ENCODE measurements around the gene TCF7L1.
"Not testable (repeated sequence)": the region's sequence is repeated elsewhere in the genome, so short reads cannot be mapped to it uniquely, and the experiment has no call there.

TCF7L1 gene

GRCh38 chr2:85329181-85329651 is 196.0 kb downstream of the TCF7L1 start:
- no peak for DNase-seq

DNA sequence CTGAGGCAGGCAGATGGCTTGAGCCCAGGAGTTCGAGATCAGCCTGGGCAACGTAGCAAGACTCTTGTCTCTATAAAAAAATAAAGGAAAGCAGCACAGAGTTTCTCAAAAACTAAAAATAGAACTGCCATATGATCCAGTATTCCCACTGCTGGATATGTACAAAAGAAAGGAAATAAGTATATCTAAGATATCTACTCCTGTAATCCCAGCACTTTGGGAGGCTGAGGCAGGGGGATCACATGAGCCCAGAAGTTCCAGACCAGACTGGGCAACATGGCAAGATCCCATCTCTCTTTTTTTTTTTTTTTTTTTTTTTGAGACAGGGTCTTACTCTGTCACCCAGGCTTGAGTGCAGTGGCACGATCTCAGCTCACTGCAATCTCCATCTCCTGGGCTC is 196.5 kb downstream of the TCF7L1 start:
- DNase-seq, result not testable (repeated sequence)

DNA sequence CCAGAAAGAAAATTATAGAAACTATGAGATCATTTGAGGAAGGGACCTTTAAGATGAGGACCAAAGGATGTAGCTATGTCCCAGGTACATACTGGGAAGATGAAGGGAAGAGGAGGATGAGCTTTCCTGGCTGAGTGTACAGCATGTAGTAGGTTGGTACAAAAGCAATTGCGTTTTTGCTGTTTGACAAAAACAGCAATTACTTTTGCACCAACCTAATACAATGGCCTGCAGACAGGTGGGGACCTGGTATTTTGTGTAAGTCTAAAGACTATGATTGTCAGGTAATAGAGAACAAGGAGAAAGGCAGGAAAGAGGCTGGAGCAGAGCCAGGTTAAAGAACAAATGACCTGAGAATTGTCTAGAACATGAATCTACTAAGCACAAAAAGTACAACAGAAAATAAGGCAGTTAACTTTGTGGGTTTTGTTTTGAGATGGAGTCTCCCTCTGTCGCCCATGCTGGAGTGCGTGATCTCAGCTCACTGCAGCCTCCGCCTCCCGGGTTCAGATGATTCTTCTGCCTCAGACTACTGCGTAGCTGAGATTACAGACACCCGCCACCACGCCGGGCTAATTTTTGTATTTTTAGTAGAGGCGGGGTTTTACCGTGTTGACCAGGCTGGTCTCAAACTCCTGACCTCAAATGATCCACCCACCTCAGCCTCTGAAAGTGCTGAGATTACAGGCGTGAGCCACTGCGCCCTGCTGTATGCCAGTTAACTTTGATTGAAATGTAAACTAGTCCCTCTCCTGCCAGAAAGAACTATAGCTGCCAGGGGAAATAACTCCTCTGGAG is 197.8 kb downstream of the TCF7L1 start:
- no peak for DNase-seq

- not testable (repeated sequence) for DNase-seq
Observed at GRCh38 chr2:85333877-85334276, 200.7 kb downstream of the TCF7L1 start.

- DNase-seq, result no peak
Observed at GRCh38 chr2:85334928-85335327, 201.7 kb downstream of the TCF7L1 start.

DNA sequence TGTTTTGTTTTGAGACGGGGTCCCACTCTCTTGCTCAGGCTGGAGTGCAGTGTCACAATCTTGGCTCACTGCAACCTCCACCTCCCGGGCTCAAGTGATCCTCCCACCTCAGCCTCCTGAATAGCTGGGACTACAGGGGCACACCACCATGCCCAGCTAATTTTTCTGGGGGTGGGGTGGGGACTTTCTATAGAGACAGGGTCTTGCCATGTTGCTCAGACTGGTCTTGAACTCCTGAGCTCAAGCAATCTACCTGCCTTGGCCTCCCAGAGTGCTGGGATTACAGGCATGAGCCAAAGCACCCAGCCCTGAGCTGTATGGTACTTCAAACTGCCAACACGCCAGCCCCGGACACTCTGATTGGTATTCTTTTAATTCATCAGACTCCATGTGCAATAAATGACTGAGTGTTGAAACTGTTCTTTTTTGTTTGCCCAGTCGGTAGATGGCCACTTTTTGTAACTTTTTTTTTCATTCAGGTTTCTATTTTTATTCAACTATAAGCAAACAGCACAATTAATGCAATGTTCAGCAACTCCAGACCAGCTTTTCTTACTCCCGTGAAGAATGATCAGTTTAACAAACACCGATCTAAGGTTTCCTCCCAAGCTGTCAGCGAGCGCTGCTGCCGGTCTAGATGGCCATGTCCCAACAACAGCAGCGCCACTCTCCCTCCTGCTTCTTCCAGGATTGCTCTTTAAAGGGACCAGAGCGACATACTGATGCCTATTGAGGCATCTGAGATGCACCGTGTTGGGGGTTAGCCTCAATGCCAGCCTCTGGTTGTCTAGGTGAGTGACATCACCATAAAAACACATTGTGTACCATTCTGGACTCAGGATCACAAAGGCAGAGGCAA is 207.1 kb downstream of the TCF7L1 start:
- no peak for DNase-seq

DNA sequence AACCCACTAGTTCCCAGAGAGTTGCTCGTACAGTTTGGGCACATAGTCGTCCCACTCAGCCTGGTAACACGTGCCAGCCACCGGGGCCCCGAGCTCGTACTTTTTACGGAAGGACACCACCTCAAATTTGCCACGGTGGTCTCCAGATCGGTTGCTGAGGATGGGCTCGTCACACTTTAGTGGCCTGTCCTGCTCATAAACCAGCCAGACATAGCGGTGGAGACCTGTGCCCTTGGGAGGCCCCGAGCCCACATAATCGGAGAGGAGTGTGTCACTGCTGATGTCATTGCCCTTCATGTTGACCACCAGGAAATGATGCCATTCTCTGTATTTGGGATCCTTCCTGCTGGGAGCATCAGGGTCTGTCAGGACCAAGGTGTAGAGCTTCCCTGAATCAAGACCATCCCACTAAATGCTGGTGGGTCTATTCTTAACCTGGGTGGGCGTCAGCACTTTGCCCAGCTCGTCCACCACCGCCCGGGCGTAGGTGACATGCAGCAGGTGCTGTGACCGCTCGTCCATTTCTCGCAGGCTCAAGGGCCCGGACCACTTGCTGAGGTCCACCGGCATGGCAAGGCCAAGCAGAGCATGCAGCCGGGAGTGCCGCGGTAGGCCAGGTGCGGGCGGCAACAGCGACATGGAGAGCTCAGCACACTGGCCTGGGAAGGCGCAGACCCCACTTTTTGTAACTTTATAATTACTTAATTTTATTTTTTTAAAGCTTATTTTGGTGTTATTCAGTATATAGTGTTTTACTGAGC is 208.3 kb downstream of the TCF7L1 start:
- no peak for DNase-seq

GRCh38 chr2:85342156-85342555 is 209.0 kb downstream of the TCF7L1 start:
- no peak for DNase-seq

DNA sequence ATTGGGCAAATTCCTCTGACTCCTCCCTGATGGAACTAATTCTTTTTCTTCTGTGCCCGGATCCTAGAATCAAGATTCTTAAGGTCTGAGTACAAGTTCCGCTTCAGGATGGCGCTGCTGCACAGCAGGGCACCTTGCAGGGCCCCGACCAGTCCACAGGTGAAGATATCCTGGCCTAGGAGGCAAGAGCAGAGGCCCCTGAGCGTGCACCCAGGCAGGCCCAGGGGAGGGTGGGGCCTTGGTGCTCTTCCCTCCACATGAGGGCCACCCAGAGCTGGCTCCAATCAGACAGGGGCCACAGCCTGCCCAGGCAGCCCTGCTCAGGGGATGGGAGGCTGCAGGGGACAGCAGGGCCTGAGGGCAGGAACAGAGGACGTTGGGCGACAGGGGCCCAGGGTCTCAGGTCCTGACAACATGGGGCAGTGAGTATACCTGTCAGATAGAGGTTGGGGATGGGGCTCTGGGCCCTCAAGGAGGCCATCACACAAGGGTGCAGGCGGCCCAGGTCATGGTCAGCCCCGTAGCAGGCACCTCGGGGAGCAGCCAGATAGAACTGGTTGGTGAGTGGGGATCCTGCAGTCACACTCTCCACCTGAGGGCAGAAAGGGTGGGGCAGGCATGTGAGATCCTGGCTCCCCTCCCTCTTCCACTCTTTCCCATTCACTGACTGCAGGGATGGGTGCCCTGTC is 210.2 kb downstream of the TCF7L1 start:
- DNase-seq, result not testable (repeated sequence)

DNA sequence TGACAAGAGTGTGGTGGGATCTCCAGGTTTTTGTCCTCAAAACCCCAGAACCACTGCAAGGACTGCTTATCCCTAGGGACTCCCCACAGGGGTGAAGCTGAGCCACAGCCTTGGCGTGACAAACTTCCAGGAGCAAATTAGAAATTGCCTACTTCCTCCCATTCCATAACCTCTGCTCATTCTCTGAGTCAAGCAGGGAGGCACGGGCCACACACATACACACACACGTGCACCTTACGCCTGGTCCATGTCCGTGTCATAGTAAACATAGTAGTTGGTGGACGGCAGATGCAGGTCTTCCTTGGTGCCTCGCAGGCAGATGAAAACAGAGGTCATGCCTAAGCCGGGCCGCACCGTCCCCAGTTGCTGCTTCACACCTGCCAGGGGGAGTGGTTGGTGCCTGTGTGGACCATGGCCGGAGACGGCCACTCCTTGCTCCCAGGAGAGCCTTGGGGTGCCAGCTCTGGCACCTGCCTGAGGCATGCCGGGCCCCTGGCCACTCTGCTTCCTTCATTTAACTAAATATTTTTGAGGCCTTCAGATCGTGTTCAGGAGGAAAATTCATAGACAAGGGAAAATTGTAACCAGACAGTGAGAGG is 211.3 kb downstream of the TCF7L1 start:
- no peak for DNase-seq

- no peak for DNase-seq
Observed at GRCh38 chr2:85347599-85347998, 214.4 kb downstream of the TCF7L1 start.

GRCh38 chr2:85353876-85354285 is 220.7 kb downstream of the TCF7L1 start:
- DNase-seq, result no peak

DNA sequence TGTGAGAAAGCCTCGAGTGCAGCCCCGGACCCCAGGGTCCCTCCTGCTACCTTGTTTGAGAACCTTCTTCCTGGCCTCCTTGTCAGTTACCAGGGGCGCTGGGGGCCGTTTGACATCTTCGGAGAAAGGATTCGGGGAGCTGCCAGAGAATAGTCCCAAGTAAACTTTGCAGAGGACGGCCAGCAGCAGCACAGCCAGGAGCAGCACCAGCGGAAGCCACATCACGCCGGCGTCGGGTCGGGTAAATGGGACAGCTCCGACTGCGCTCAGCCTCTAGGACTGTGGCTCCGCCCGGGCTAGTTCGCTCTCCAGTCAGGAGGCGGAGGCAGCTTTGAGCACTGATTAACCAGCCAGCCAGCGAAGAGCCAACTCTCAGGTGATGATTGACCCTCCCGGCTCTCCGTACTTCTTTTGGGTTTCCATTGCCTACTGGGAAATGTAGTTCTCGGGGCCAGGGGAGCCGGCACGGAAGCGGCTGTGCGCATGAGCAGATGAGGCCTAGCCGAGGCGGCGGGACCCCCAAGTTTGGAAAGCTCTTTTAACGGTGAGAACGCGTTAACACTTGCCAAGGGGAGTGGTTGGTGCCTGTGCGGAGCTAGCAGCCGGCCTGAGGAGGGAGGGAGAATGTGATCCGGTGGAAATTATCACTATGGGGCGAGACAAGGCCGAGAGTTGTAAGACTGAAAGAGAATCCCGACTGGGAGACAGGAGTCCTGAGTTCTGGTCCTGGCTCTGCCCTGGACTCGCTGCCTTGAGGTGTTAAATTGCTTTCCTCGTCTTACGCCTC is 221.3 kb downstream of the TCF7L1 start, which contains the start of the genes ELMOD3 and RETSAT:
Gene ELMOD3, plus strand, starts transcription at position 484 of the 787 bp plus-strand sequence. CDS start 2,430 bp downstream, outside the sequence.
Gene RETSAT, minus strand, starts transcription at position 243 of the 787 bp plus-strand sequence. Its CDS starts 21 bp downstream, at position 222.
- DNase-seq, result peak; percentile 93

- no peak for DNase-seq
Observed at GRCh38 chr2:85355073-85355410, 221.8 kb downstream of the TCF7L1 start.

DNA sequence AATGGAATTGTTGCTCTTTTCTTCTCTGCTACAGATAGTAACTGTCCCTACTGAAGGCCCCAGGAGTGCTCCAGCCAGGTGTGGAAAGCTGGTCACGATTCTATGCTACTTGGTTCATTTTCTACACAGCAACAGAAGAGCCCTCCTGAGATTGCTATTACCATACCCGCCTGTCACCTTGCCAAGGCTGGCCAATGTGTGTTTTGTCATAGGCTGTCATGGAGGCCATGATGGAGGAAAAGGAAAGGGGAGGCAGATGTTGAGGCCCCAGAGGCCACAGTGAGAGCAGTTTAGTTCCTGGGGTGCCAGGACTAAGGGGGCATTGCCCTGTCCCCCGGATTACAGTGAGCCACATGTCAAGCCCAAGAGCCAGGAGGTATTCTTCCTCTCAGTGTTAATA is 222.3 kb downstream of the TCF7L1 start:
- no peak for DNase-seq

DNA sequence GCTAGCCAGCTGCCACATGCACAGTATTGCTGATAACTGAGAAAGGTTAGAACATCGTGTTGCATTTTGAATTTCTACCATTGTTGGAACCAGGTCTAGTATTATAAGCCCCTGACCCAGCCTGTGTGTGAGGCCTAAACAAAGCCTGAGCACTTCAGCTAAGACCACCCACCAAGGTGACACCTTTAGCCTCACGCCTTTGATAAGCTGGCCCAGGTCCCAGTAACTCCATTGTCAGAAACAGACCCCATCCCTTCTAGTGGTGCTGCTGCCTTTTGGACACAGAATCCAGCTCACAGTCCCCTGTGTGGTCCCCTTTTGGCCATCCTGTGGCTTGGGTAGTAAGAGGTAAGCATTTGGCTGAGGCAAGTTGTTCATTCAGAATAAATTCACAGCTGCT is 223.0 kb downstream of the TCF7L1 start:
- DNase-seq, result no peak

GRCh38 chr2:85357736-85358135 is 224.5 kb downstream of the TCF7L1 start:
- no peak for DNase-seq

Data from activated CD8-positive, alpha-beta memory T cell treated with anti-CD3 and anti-CD28 coated beads, Interleukin-2, amount 50 U/mL, for 48 hours (primary cell).